ENCODE measurements around the gene ARHGEF28. TPM values are rescaled to one million over a fixed set of nuclear protein-coding genes. Genes with fewer than 3 reads are reported as not detected.

ARHGEF28 gene
- total RNA-seq, 1 donor from 2014 or later: 8.5 TPM

- H4K20me1 ChIP-seq (ENCODE audit: insufficient read depth, low read length): no peaks in the 10 kb centered on the region
- FAIRE-seq (no peak), DNase-seq (ENCODE audit: low read depth) (no peak)
- H3K36me3 ChIP-seq (ENCODE audit: insufficient read depth, low read length): no peaks in the 10 kb centered on the region
- H3K79me2 ChIP-seq (ENCODE audit: insufficient read depth, low read length): no peaks in the 10 kb centered on the region
- H3K4me2 ChIP-seq (ENCODE audit: low read length): no peak overlapping the region
- H3K27me3 ChIP-seq (ENCODE audit: insufficient read depth, low read length): no peaks in the 10 kb centered on the region
- no peak overlapping the region for H3K4me3 Mint-ChIP-seq (ENCODE audit: unreplicated experiment)
- H3K4me1 ChIP-seq (ENCODE audit: insufficient read depth, low read length): peaks cover 17% of the 10 kb centered on the region
- H3K36me3 Mint-ChIP-seq (ENCODE audit: low read depth, unreplicated experiment): peaks cover 3% of the 10 kb centered on the region
- no peak overlapping the region for H3K27ac Mint-ChIP-seq (ENCODE audit: unreplicated experiment)
- H3K27me3 Mint-ChIP-seq (ENCODE audit: low read depth, unreplicated experiment): no peaks in the 10 kb centered on the region
- H2AFZ ChIP-seq (ENCODE audit: low read depth, low read length): no peak overlapping the region
- peaks cover 10% of the 10 kb centered on the region for H3K4me1 Mint-ChIP-seq (ENCODE audit: low read depth, unreplicated experiment)
- no peak overlapping the region for H3K9ac ChIP-seq (ENCODE audit: low read length)
- H3K27ac ChIP-seq (ENCODE audit: low read depth, low read length): no peak overlapping the region
- no peaks in the 10 kb centered on the region for H3K9me3 ChIP-seq (ENCODE audit: insufficient read depth, low read depth, low read length)
- peaks cover 1% of the 10 kb centered on the region for H3K9me3 Mint-ChIP-seq (ENCODE audit: unreplicated experiment)
- TF ChIP-seq EZH2 (IDR thresholded peaks at IDR 0.05; ENCODE audit: insufficient read depth, low read length) (no peak), CTCF (IDR thresholded peaks at IDR 0.05; ENCODE audit: insufficient read depth, low read depth, low read length) (no peak)
- H3K4me3 ChIP-seq (ENCODE audit: insufficient read depth, low read depth, low read length): no peak overlapping the region
Observed at GRCh38 chr5:73897893-73898292, 271.9 kb downstream of the ARHGEF28 start.

- Histone ChIP-seq H4K20me1 (ENCODE audit: insufficient read depth, low read length) (no peaks in the 10 kb centered on the region), H3K36me3 (ENCODE audit: insufficient read depth, low read length) (no peaks in the 10 kb centered on the region), H3K79me2 (ENCODE audit: insufficient read depth, low read length) (no peaks in the 10 kb centered on the region), H2AFZ (ENCODE audit: low read depth, low read length) (no peak overlapping the region), H3K9me3 (ENCODE audit: insufficient read depth, low read depth, low read length) (no peaks in the 10 kb centered on the region), H3K27ac (ENCODE audit: low read depth, low read length) (no peak overlapping the region), H3K27me3 (ENCODE audit: insufficient read depth, low read length) (no peaks in the 10 kb centered on the region), H3K4me3 (ENCODE audit: insufficient read depth, low read depth, low read length) (no peak overlapping the region), H3K4me1 (ENCODE audit: insufficient read depth, low read length) (peaks cover 12% of the 10 kb centered on the region), H3K9ac (ENCODE audit: low read length) (no peak overlapping the region), H3K4me2 (ENCODE audit: low read length) (no peak overlapping the region)
- no peak for TF ChIP-seq CTCF (IDR thresholded peaks at IDR 0.05; ENCODE audit: insufficient read depth, low read depth, low read length)
- TF ChIP-seq EZH2 (IDR thresholded peaks at IDR 0.05; ENCODE audit: insufficient read depth, low read length): no peak
- H3K27ac Mint-ChIP-seq (ENCODE audit: unreplicated experiment): no peak overlapping the region
- FAIRE-seq (no peak), DNase-seq (ENCODE audit: low read depth) (no peak)
- H3K27me3 Mint-ChIP-seq (ENCODE audit: low read depth, unreplicated experiment): no peaks in the 10 kb centered on the region
- peaks cover 10% of the 10 kb centered on the region for H3K4me1 Mint-ChIP-seq (ENCODE audit: low read depth, unreplicated experiment)
- peaks cover 1% of the 10 kb centered on the region for H3K9me3 Mint-ChIP-seq (ENCODE audit: unreplicated experiment)
- peaks cover 3% of the 10 kb centered on the region for H3K36me3 Mint-ChIP-seq (ENCODE audit: low read depth, unreplicated experiment)
- no peak overlapping the region for H3K4me3 Mint-ChIP-seq (ENCODE audit: unreplicated experiment)
Observed at GRCh38 chr5:73899055-73899454, 273.1 kb downstream of the ARHGEF28 start.

- no peaks in the 10 kb centered on the region for H4K20me1 ChIP-seq (ENCODE audit: insufficient read depth, low read length)
- peaks cover 2% of the 10 kb centered on the region for H3K36me3 Mint-ChIP-seq (ENCODE audit: low read depth, unreplicated experiment)
- no peak overlapping the region for H3K4me2 ChIP-seq (ENCODE audit: low read length)
- H2AFZ ChIP-seq (ENCODE audit: low read depth, low read length): no peak overlapping the region
- H3K36me3 ChIP-seq (ENCODE audit: insufficient read depth, low read length): peaks cover 2% of the 10 kb centered on the region
- no peak overlapping the region for H3K4me3 ChIP-seq (ENCODE audit: insufficient read depth, low read depth, low read length)
- no peak overlapping the region for H3K4me3 Mint-ChIP-seq (ENCODE audit: unreplicated experiment)
- H3K4me1 ChIP-seq (ENCODE audit: insufficient read depth, low read length): peaks cover 12% of the 10 kb centered on the region
- no peak for TF ChIP-seq CTCF (IDR thresholded peaks at IDR 0.05; ENCODE audit: insufficient read depth, low read depth, low read length)
- no peak for TF ChIP-seq EZH2 (IDR thresholded peaks at IDR 0.05; ENCODE audit: insufficient read depth, low read length)
- H3K4me1 Mint-ChIP-seq (ENCODE audit: low read depth, unreplicated experiment): peaks cover 10% of the 10 kb centered on the region
- no peak overlapping the region for H3K27ac ChIP-seq (ENCODE audit: low read depth, low read length)
- H3K27me3 Mint-ChIP-seq (ENCODE audit: low read depth, unreplicated experiment): no peaks in the 10 kb centered on the region
- H3K9me3 Mint-ChIP-seq (ENCODE audit: unreplicated experiment): peaks cover 1% of the 10 kb centered on the region
- H3K9me3 ChIP-seq (ENCODE audit: insufficient read depth, low read depth, low read length): no peaks in the 10 kb centered on the region
- no peaks in the 10 kb centered on the region for H3K27me3 ChIP-seq (ENCODE audit: insufficient read depth, low read length)
- H3K79me2 ChIP-seq (ENCODE audit: insufficient read depth, low read length): no peaks in the 10 kb centered on the region
- no peak overlapping the region for H3K9ac ChIP-seq (ENCODE audit: low read length)
- DNase-seq (ENCODE audit: low read depth) (no peak), FAIRE-seq (no peak)
- H3K27ac Mint-ChIP-seq (ENCODE audit: unreplicated experiment): no peak overlapping the region
Observed at GRCh38 chr5:73899916-73900315, 273.9 kb downstream of the ARHGEF28 start.
